DND-41 (cell line): Measurements from ENCODE around the gene COX15.

ENCODE experiments used
- CTCF ChIP-seq: IDR thresholded peaks from 2 replicates; pipeline ENCODE4 v1.5.1; 2012; ENCODE audit warnings: borderline replicate concordance, low read length, moderate library complexity, mild to moderate bottlenecking; ENCODE audit not compliant: poor library complexity, severe bottlenecking; ENCODE audit errors: extremely low read depth
- EZH2 ChIP-seq: IDR thresholded peaks from 3 replicates; pipeline ENCODE4 v1.6.1; 2012; ENCODE audit warnings: borderline replicate concordance, low read depth, mild to moderate bottlenecking, moderate library complexity, low read length, inconsistent platforms; ENCODE audit not compliant: severe bottlenecking

DNA sequence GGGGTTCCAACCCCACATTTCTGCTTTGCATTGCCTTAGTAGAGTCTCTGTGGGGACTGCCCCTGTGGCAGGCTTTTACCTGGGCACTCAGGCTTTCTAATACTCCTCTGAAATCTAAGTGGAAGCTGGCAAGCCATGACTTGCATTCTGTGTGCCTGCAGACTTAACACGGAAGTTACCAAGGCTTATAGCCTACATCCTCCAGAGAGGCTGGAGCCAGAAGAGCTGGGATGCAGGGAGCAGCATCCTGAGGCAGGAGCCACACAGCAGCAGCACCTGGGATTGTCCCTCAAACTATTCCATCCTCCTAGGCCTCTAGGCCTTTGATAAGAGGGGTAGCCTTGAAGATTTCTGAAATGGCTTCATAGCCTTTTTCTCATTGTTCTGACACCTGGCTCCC lies 28.4 kb upstream of the COX15 start:
- no peak for TF ChIP-seq CTCF
- TF ChIP-seq EZH2: no peak
